Keratinocyte (primary cell): ENCODE measurements around the gene SBSN.

Experiments
- CTCF ChIP-seq, 3 experiments: IDR thresholded peaks in 1 of 3; conservative IDR thresholded peaks in 1 of 3; optimal IDR thresholded peaks in 1 of 3; 2 replicates in 2 of 3; 3 replicates in 1 of 3; pipeline versions ENCODE3 to v1.5.1; 2011; ENCODE audit warnings: low read length in 3 of 3, mild to moderate bottlenecking in 3 of 3, moderate library complexity in 2 of 3, control low read depth in 1 of 3, inconsistent platforms in 1 of 3; ENCODE audit not compliant: insufficient read depth in 2 of 3; ENCODE audit errors: extremely low read depth in 1 of 3
- EZH2 ChIP-seq: IDR thresholded peaks from one replicate; pipeline ENCODE4 v1.6.1; 2012; ENCODE audit warnings: inconsistent platforms, mild to moderate bottlenecking, low read length, moderate library complexity

GRCh38 chr19:35500611-35501010 lies 27.5 kb downstream of the SBSN start:
- no peak for TF ChIP-seq CTCF (optimal IDR thresholded peaks at IDR 0.05 in 1 of 3, IDR thresholded peaks at IDR 0.05 in 1 of 3, conservative IDR thresholded peaks at IDR 0.05 in 1 of 3; ENCODE audit: extremely low read depth in 1 of 3, insufficient read depth in 2 of 3, low read length in 3 of 3)
- no peak for TF ChIP-seq EZH2
